H9 (cell line): ENCODE measurements around the gene DMD. TPM values are rescaled to one million over a fixed set of nuclear protein-coding genes. Genes with fewer than 3 reads are reported as not detected.

Source experiments
- DNase-seq: peaks from one replicate; pipeline ENCODE4 v3.0.0-alpha.2; 2017
- H2AFZ ChIP-seq: one replicate; pipeline ENCODE4 v1.6.1; 2013; ENCODE audit warnings: mild to moderate bottlenecking, low read length, control low read depth, moderate library complexity
- H2AK5ac ChIP-seq: 2 replicates; pipeline ENCODE4 v1.6.1; 2013; ENCODE audit warnings: low read length, control low read depth, mixed read lengths; ENCODE audit not compliant: insufficient read length
- H2BK120ac ChIP-seq: one replicate; pipeline ENCODE4 v1.6.1; 2013; ENCODE audit warnings: low read depth, mild to moderate bottlenecking, low read length, control low read depth, inconsistent platforms; ENCODE audit not compliant: poor library complexity, severe bottlenecking
- H2BK12ac ChIP-seq: 2 replicates; pipeline ENCODE4 v1.6.1; 2013; ENCODE audit warnings: low read length, control low read depth, mixed read lengths, low read depth; ENCODE audit not compliant: insufficient read length
- H2BK15ac ChIP-seq: 2 replicates; pipeline ENCODE4 v1.6.1; 2013; ENCODE audit warnings: low read depth, low read length, control low read depth
- H2BK20ac ChIP-seq: one replicate; pipeline ENCODE4 v1.6.1; 2013; ENCODE audit warnings: low read depth, mild to moderate bottlenecking, low read length, control low read depth, inconsistent platforms; ENCODE audit not compliant: poor library complexity, severe bottlenecking
- H2BK5ac ChIP-seq: 2 replicates; pipeline ENCODE4 v1.6.1; 2013; ENCODE audit warnings: low read length, control low read depth, mixed read lengths; ENCODE audit not compliant: insufficient read length
- H3K14ac ChIP-seq: 2 replicates; pipeline ENCODE4 v1.6.1; 2013; ENCODE audit warnings: low read length, control low read depth; ENCODE audit not compliant: insufficient read depth
- H3K18ac ChIP-seq: 2 replicates; pipeline ENCODE4 v1.6.1; 2013; ENCODE audit warnings: low read depth, mild to moderate bottlenecking, mixed read lengths, low read length, control low read depth; ENCODE audit not compliant: insufficient read length
- H3K23ac ChIP-seq: 2 replicates; pipeline ENCODE4 v1.6.1; 2013; ENCODE audit warnings: low read length, control low read depth, mixed read lengths, low read depth; ENCODE audit not compliant: insufficient read length
- H3K23me2 ChIP-seq: 2 replicates; pipeline ENCODE4 v1.6.1; 2013; ENCODE audit warnings: low read depth, mild to moderate bottlenecking, mixed read lengths, low read length, control low read depth; ENCODE audit not compliant: insufficient read length, poor library complexity, severe bottlenecking
- H3K27ac ChIP-seq: 2 replicates; pipeline ENCODE4 v1.5.1; 2013; ENCODE audit warnings: low read length, control low read depth, mixed read lengths, low read depth; ENCODE audit not compliant: insufficient read length
- H3K27me3 ChIP-seq: 2 replicates; pipeline ENCODE4 v1.6.1; 2013; ENCODE audit warnings: low read length, control low read depth, inconsistent platforms; ENCODE audit not compliant: insufficient read depth
- H3K4ac ChIP-seq: 2 replicates; pipeline ENCODE4 v1.6.1; 2013; ENCODE audit warnings: low read depth, mild to moderate bottlenecking, control low read depth, inconsistent platforms, low read length, moderate library complexity
- H3K4me1 ChIP-seq: 2 replicates; pipeline ENCODE4 v1.6.1; 2013; ENCODE audit warnings: low read length, control low read depth, inconsistent platforms; ENCODE audit not compliant: insufficient read depth
- H3K4me2 ChIP-seq: 2 replicates; pipeline ENCODE4 v1.6.1; 2013; ENCODE audit warnings: low read length, control low read depth, mixed read lengths; ENCODE audit not compliant: insufficient read length, insufficient read depth
- H3K56ac ChIP-seq: 2 replicates; pipeline ENCODE4 v1.6.1; 2013; ENCODE audit warnings: low read depth, mild to moderate bottlenecking, mixed read lengths, low read length, control low read depth; ENCODE audit not compliant: insufficient read length
- H3K79me1 ChIP-seq: 2 replicates; pipeline ENCODE4 v1.6.1; 2013; ENCODE audit warnings: low read depth, mild to moderate bottlenecking, moderate library complexity, low read length, control low read depth, inconsistent platforms; ENCODE audit not compliant: insufficient read depth, poor library complexity, severe bottlenecking
- H3K79me2 ChIP-seq: 2 replicates; pipeline ENCODE4 v1.6.1; 2013; ENCODE audit warnings: low read length, control low read depth, inconsistent platforms; ENCODE audit not compliant: insufficient read depth
- H3K9ac ChIP-seq: 2 replicates; pipeline ENCODE4 v1.6.1; 2013; ENCODE audit warnings: low read length, control low read depth, mixed read lengths; ENCODE audit not compliant: insufficient read length; ENCODE audit errors: extremely low read depth
- H3K9me3 ChIP-seq: one replicate; pipeline ENCODE4 v1.6.1; 2013; ENCODE audit warnings: low read depth, low read length, inconsistent platforms; ENCODE audit not compliant: control insufficient read depth
- H3T11ph ChIP-seq: one replicate; pipeline ENCODE4 v1.6.1; 2013; ENCODE audit warnings: mild to moderate bottlenecking, low read length, control low read depth, inconsistent platforms
- H4K20me1 ChIP-seq: one replicate; pipeline ENCODE4 v1.6.1; 2013; ENCODE audit not compliant: control insufficient read depth, insufficient read length, insufficient read depth
- H4K5ac ChIP-seq: 2 replicates; pipeline ENCODE4 v1.6.1; 2013; ENCODE audit warnings: low read depth, mild to moderate bottlenecking, mixed read lengths, low read length, control low read depth; ENCODE audit not compliant: insufficient read length
- H4K8ac ChIP-seq: replicated peaks from 2 replicates; pipeline ENCODE4 v1.6.1; 2013; ENCODE audit warnings: low read length, control low read depth, mixed read lengths, low read depth; ENCODE audit not compliant: insufficient read length
- H4K91ac ChIP-seq: 2 replicates; pipeline ENCODE4 v1.6.1; 2013; ENCODE audit warnings: low read depth, mild to moderate bottlenecking, moderate library complexity, mixed read lengths, low read length, control low read depth; ENCODE audit not compliant: insufficient read length
- H3K27ac Mint-ChIP-seq, 3 experiments: 2 replicates in 2 of 3; 3 replicates in 1 of 3; pipeline ENCODE4 v1.8.0; 2020 to 2021; ENCODE audit warnings: mixed read lengths in 3 of 3, mild to moderate bottlenecking in 1 of 3, moderate library complexity in 1 of 3
- H3K27me3 Mint-ChIP-seq: 2 replicates; pipeline ENCODE4 v1.8.0; 2021; ENCODE audit warnings: low read depth, mild to moderate bottlenecking, moderate library complexity, mixed read lengths
- H3K36me3 Mint-ChIP-seq, 3 experiments: 2 replicates in 2 of 3; 3 replicates in 1 of 3; pipeline ENCODE4 v1.8.0; 2020 to 2021; ENCODE audit warnings: low read depth in 3 of 3, mixed read lengths in 3 of 3; ENCODE audit not compliant: insufficient read depth in 1 of 3
- H3K4me1 Mint-ChIP-seq, 2 experiments: 2 replicates each; pipeline ENCODE4 v1.8.0; 2020; ENCODE audit warnings: mixed read lengths in 2 of 2
- H3K4me3 Mint-ChIP-seq, 2 experiments: 2 replicates in 1 of 2; 3 replicates in 1 of 2; pipeline ENCODE4 v1.8.0; 2020 to 2021; ENCODE audit warnings: mild to moderate bottlenecking in 2 of 2, mixed read lengths in 2 of 2, moderate library complexity in 1 of 2
- H3K9me3 Mint-ChIP-seq, 2 experiments: 2 replicates in 1 of 2; 3 replicates in 1 of 2; pipeline ENCODE4 v1.8.0; 2020; ENCODE audit warnings: mild to moderate bottlenecking in 2 of 2, mixed read lengths in 2 of 2, moderate library complexity in 1 of 2
- WGBS: extraction: QIAGEN DNeasy Blood & Tissue Kit; methylation state at CpG from one replicate; pipeline ENCODE4 v1.1.7; 2013; ENCODE audit warnings: missing lambda C conversion rate, low lambda C conversion rate, mixed read lengths; ENCODE audit not compliant: insufficient read length; ENCODE audit errors: extremely low coverage; 5-methylcytosine and 5-hydroxymethylcytosine counted together
- total RNA-seq: library from RNA; stranded (reverse); gene quantifications from 2 replicates; pipeline ENCODE4 v1.2.1, GENCODE V29; 2021
- TF ChIP-seq, protein P1 (sequence below): fragments of 200-600 bp; sonication (generic); conservative IDR thresholded peaks from 3 replicates; pipeline ENCODE4 v1.8.0; 2021; ENCODE audit warnings: antibody characterized with exemption, mild to moderate bottlenecking

The DMD gene
- total RNA-seq, 1 experiment from 2014 or later, result 3.8 TPM

DNA sequence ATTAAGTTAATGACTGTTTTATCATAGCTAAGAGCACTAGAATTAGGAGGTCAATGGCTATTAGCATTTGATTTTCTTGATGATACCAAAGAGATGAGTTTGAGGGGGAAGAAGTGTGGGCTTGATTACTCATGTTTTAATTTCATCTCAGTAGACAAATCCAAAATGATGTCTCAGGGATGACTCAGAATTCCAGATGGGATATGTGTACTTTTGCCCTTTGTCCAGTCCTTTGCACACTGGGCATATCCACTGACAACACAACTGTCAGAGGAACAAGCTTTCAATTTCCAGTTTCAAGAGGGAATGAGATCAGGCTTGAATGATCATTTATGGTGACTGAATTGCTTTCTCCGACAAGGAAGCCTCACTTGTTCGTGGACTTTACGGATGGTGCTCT lies 1814.2 kb downstream of the DMD start:
- no peak overlapping the region for H3K4me3 Mint-ChIP-seq
- no peaks in the 10 kb centered on the region for H3K27me3 ChIP-seq
- no peak overlapping the region for H4K91ac ChIP-seq
- no peak overlapping the region for H2AK5ac ChIP-seq
- no peak overlapping the region for H3K23ac ChIP-seq
- no peaks in the 10 kb centered on the region for H4K20me1 ChIP-seq
- no peak overlapping the region for H2BK12ac ChIP-seq
- H3K27ac Mint-ChIP-seq, result no peak overlapping the region
- H3K9me3 ChIP-seq, result no peaks in the 10 kb centered on the region
- peaks cover 66 to 69% of the 10 kb centered on the region in 2 experiments for H3K9me3 Mint-ChIP-seq
- no peak overlapping the region for H3K18ac ChIP-seq
- no peak overlapping the region for H3K27ac ChIP-seq
- no peak overlapping the region for H2BK20ac ChIP-seq
- no peak overlapping the region for H3T11ph ChIP-seq
- no peak overlapping the region for H3K9ac ChIP-seq
- no peak overlapping the region for H2BK5ac ChIP-seq
- no peak overlapping the region for H2BK15ac ChIP-seq
- no peaks in the 10 kb centered on the region for H3K79me1 ChIP-seq
- no peaks in the 10 kb centered on the region for H3K23me2 ChIP-seq
- no peak overlapping the region for H2AFZ ChIP-seq
- H2BK120ac ChIP-seq, result no peak overlapping the region
- DNase-seq, result no peak
- TF ChIP-seq, protein P1, sequence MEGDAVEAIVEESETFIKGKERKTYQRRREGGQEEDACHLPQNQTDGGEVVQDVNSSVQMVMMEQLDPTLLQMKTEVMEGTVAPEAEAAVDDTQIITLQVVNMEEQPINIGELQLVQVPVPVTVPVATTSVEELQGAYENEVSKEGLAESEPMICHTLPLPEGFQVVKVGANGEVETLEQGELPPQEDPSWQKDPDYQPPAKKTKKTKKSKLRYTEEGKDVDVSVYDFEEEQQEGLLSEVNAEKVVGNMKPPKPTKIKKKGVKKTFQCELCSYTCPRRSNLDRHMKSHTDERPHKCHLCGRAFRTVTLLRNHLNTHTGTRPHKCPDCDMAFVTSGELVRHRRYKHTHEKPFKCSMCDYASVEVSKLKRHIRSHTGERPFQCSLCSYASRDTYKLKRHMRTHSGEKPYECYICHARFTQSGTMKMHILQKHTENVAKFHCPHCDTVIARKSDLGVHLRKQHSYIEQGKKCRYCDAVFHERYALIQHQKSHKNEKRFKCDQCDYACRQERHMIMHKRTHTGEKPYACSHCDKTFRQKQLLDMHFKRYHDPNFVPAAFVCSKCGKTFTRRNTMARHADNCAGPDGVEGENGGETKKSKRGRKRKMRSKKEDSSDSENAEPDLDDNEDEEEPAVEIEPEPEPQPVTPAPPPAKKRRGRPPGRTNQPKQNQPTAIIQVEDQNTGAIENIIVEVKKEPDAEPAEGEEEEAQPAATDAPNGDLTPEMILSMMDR, result no peak
- no peaks in the 10 kb centered on the region for H3K27me3 Mint-ChIP-seq
- no peaks in the 10 kb centered on the region for H3K79me2 ChIP-seq
- peaks cover 0 to 6% (median 2%) of the 10 kb centered on the region in 3 experiments; a peak in 3 of 7 replicates for H3K36me3 Mint-ChIP-seq
- H3K4me1 ChIP-seq, result no peaks in the 10 kb centered on the region
- no peak overlapping the region for H4K5ac ChIP-seq
- no CpG with 5 or more reads among the region's 3 CpGs for WGBS
- H3K56ac ChIP-seq, result no peak overlapping the region
- H3K4ac ChIP-seq, result no peak overlapping the region
- H4K8ac ChIP-seq, result no peak overlapping the region
- H3K4me1 Mint-ChIP-seq, result no peaks in the 10 kb centered on the region
- no peak overlapping the region for H3K4me2 ChIP-seq
- H3K14ac ChIP-seq, result no peak overlapping the region
